H54 (cell line): ENCODE data around the gene DUXB.

Experiments
- DNase-seq: peaks from one replicate; pipeline ENCODE4 v3.0.0; 2011; ENCODE audit warnings: low spot score, mixed read lengths; ENCODE audit not compliant: insufficient read length
- FAIRE-seq: peaks from 3 replicates; lab custom pipeline; 2011; peaks lifted over from hg19 to GRCh38; lab: Jason Lieb, UNC
- POLR2A ChIP-seq: IDR thresholded peaks from 2 replicates; pipeline ENCODE4 v1.6.1; 2011; ENCODE audit warnings: low read depth, mild to moderate bottlenecking, low read length

The DUXB gene

GRCh38 chr16:75701361-75701760, at the start of gene DUXB:
TSS of gene DUXB (minus strand) at chr16:75701461. CDS start at chr16:75701418, 43 bp downstream.
- TF ChIP-seq POLR2A: no peak
- no peak for FAIRE-seq
- no peak for DNase-seq

GRCh38 chr16:75750528-75750927, 49.3 kb upstream of the DUXB start:
- DNase-seq: no peak

GRCh38 chr16:75746359-75746758, 45.1 kb upstream of the DUXB start:
- no peak for TF ChIP-seq POLR2A
- no peak for FAIRE-seq

More at GRCh38 chr16:75750528-75750927, 49.3 kb upstream of the DUXB start:
- TF ChIP-seq POLR2A: no peak
- no peak for FAIRE-seq

GRCh38 chr16:75745823-75746222, 44.6 kb upstream of the DUXB start:
- no peak for TF ChIP-seq POLR2A
- DNase-seq: no peak
- no peak for FAIRE-seq

More at GRCh38 chr16:75746359-75746758, 45.1 kb upstream of the DUXB start:
- no peak for DNase-seq

GRCh38 chr16:75745242-75745641, 44.0 kb upstream of the DUXB start:
- FAIRE-seq (no peak), DNase-seq (no peak)
- TF ChIP-seq POLR2A: no peak

DNA sequence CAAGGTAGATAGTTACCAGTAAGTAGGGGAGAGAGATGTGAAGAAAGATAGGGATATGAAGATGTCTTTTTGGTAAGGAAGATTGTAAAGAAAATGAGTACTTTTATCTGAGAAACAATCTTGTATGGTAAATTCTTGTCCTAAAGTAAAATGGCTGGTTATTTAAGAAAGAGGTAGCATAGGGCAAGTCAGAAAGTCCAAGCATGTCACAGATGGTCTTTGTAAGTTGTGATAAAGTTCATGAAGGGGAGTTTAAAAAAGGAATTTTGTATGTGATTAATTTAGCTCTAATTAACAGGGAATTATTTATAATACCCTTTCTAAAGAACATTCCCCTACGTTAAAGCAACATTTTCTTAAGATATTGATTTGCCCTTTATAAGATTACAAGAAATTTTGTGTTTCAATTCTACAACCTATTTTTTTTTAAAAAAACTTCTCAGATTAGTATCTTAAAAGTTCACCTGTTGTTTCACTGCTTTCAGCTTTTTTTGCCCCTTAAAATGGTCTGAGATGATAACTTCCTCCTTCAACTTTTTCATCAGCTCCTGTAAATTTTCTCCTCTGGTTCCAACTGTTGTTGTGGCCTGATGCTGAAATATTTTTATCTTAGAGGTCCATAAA, 41.3 kb upstream of the DUXB start:
- no peak for FAIRE-seq

GRCh38 chr16:75733305-75734211, 32.3 kb upstream of the DUXB start:
- no peak for TF ChIP-seq POLR2A
- no peak for DNase-seq
- no peak for FAIRE-seq

More for the DNA sequence above, 41.3 kb upstream of the DUXB start:
- DNase-seq: no peak
- TF ChIP-seq POLR2A: no peak

- no peak for TF ChIP-seq POLR2A
- DNase-seq: no peak
- FAIRE-seq: no peak
Observed at GRCh38 chr16:75732871-75733270, 31.6 kb upstream of the DUXB start.

DNA sequence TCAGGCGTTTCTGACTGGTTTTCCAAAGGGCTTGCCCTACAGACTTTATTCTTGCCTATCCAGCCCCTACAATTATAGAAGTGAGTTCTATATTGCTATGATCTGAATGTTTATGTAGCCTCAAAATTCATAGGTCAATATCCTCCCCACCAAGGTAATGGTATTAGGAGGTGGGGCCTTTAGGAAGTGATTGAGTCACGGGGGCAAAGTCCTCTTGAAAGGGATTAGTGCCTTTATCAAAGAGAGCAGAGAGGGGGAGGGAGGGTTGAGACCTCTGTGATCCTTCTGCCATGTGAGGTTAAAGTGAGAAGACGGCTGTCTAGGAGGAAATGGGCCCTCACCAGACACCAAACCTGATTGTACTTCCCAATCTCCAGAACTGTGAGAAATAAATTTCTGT, 26.0 kb upstream of the DUXB start:
- no peak for TF ChIP-seq POLR2A
- no peak for FAIRE-seq
- DNase-seq: no peak

DNA sequence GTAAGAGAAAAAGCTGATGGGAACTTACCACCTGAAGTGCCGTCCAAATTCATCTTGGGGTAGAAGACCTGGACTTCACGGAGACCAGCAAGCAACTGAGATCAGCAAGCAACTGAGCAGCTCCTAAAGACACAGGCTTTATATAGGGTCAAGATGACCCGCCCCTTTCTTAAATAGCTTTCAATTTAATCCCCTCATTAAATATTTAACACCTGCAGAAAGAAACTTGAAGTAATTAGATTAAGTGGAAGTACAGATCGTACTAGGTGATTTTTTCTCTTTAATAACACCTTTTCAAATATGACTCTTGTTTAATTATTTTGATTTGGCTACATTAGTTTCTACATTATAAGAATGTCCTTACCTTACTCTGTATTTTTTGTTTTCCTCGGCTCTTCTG, 25.1 kb upstream of the DUXB start, which contains the start of gene CPHXL:
CPHXL (minus strand) TSS at position 101 of the 400 bp plus-strand sequence; CDS start at position 53, 48 bp downstream.
- no peak for TF ChIP-seq POLR2A
- FAIRE-seq (no peak), DNase-seq (no peak)

DNA sequence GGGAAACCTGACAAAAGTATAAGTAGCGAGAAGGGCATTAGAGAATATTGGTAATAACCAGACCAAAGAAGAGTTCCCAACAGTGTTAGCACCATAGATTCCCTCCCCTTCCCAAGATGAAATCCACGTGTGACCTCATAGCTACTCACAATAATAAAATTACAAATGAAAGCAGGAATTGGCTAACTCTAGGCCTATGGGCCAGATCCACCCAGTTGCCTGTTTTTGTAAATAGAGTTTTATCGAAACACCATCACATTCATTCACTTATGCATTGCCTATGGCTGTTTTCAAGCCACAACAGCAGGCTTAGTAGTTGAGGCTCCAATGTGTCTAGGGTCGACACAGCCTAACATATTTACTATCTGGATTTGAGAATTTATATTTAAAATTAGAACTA, 17.2 kb upstream of the DUXB start:
- TF ChIP-seq POLR2A: no peak
- DNase-seq (no peak), FAIRE-seq (no peak)

DNA sequence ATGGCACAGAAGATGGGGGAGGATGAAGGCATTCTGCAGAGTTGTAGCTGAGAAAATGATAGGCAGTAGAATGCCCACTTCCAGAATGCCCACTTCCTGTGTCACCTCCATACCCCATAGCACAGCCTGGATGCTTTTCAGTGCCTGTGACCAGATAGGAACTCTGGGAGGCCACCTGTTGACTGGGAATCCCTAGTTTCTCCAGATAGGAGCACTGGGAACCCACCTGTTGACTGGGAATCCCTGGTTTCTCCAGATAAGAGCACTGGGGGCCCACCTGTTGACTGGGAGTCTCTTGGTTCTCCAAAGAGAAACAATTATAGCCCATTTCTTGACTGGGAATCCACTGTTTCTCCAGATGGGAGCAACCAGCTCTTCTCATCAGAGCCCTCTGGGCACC, 13.4 kb upstream of the DUXB start:
- TF ChIP-seq POLR2A: no peak
- no peak for FAIRE-seq
- DNase-seq: no peak

GRCh38 chr16:75710344-75710743, 9.1 kb upstream of the DUXB start:
- no peak for FAIRE-seq
- no peak for DNase-seq
- no peak for TF ChIP-seq POLR2A

- FAIRE-seq: no peak
- DNase-seq: no peak
- no peak for TF ChIP-seq POLR2A
Observed at GRCh38 chr16:75703306-75703705, 2.0 kb upstream of the DUXB start.
